Measurements from ENCODE around the gene APOB. TPM values are rescaled to one million over a fixed set of nuclear protein-coding genes. Genes with fewer than 3 reads are reported as not detected.

Gene APOB
- total and polyA plus RNA-seq, 2 of the 8 experiments (the other 6 are each of a cell fraction or from before 2014, with no cell fraction given): 0.15 to 0.61 TPM

DNA sequence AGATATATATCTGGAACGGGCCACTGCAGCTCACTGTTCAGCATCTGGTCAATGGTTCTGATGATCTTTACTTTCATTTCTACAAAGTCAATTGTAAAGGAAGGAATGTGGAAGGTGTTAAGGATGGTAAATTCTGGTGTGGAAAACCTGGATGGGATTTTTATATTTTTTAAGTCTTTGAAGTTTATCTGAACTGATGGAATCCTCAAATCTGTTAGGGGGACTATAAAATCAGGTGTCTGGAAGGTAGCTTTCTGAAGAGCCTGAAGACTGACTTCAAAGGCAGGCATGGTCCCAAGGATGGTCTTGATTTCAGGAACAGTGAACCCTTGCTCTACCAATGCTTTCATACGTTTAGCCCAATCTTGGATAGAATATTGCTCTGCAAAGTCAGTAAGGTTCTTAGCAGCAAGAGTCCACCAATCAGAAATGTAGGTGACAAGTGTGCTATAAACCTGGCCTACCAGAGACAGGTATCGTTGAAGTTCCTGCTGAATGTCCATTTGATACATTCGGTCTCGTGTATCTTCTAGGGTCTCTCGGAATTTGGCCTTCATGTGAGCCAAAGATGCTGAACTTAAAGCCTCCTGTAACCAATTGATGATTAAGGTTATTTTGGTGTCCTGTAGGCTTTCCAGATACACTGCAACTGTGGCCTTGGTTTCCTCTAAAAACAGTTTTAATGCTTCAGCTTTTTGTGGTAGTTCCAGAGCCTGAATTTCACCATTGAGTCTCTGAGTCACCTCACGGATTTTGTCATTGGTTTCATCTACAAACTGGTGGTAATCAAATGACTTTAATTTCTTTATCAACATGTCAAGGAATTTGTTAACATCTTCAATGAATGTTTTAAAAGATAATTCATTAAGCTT, 34.8 kb downstream of the APOB start:
- no peak overlapping the region for H2AK5ac ChIP-seq (ENCODE audit: low read depth, low read length)
- no peak overlapping the region for H3K4me2 ChIP-seq (ENCODE audit: insufficient read depth in 1 of 2, low read depth in 2 of 2, low read length in 2 of 2)
- no peaks in the 10 kb centered on the region for H3K23me2 ChIP-seq (ENCODE audit: low read depth, low read length)
- POLR2A ChIA-PET (ENCODE audit: partially characterized antibody): no interaction called here
- no peaks in the 10 kb centered on the region; a peak in 1 of 7 replicates for H3K27me3 ChIP-seq (replicated peaks in 1 of 4; ENCODE audit: control insufficient read depth in 3 of 4, extremely low read depth in 1 of 4, insufficient read depth in 3 of 4, low read length in 3 of 4)
- H3K4me1 ChIP-seq (replicated peaks in 1 of 4; ENCODE audit: control insufficient read depth in 3 of 4, insufficient read depth in 4 of 4, low read length in 3 of 4): no peaks in the 10 kb centered on the region
- H3K23ac ChIP-seq (ENCODE audit: insufficient read length): no peak overlapping the region
- DNase-seq (ENCODE audit: low read depth in 1 of 2, low spot score in 2 of 2) (no peak), FAIRE-seq (no peak)
- WGBS, 2 experiments (ENCODE audit: extremely low coverage in 1 of 2, insufficient coverage in 1 of 2, insufficient read length in 1 of 2, insufficient replicate concordance in 2 of 2, low coverage in 1 of 2, low lambda C conversion rate in 2 of 2, missing lambda C conversion rate in 1 of 2): 94% methylated on average over 7 of the region's 7 CpGs; no CpG with 5 or more reads in 1 of the 2 experiments
- no peaks in the 10 kb centered on the region; a peak in 2 of 4 replicates for H3K9me3 ChIP-seq (ENCODE audit: insufficient read depth in 2 of 2, low read depth in 1 of 2, low read length in 1 of 2)
- H2BK12ac ChIP-seq (ENCODE audit: low read depth, low read length): no peak overlapping the region
- no peaks in the 10 kb centered on the region for H4K20me1 ChIP-seq (replicated peaks in 1 of 2; ENCODE audit: control insufficient read depth in 1 of 2, insufficient read depth in 2 of 2, low read length in 2 of 2)
- H3K56ac ChIP-seq (replicated peaks; ENCODE audit: insufficient read length, low read depth, low read length): no peak overlapping the region
- H2BK120ac ChIP-seq (replicated peaks; ENCODE audit: low read depth, low read length): no peak overlapping the region
- H3K79me1 ChIP-seq (ENCODE audit: low read depth, low read length): no peaks in the 10 kb centered on the region
- no peak overlapping the region for H3K18ac ChIP-seq (ENCODE audit: extremely low read depth, low read length)
- no peaks in the 10 kb centered on the region for H3K36me3 ChIP-seq (ENCODE audit: control insufficient read depth in 2 of 4, insufficient read depth in 4 of 4, low read length in 3 of 4)
- H3K4me3 ChIP-seq (ENCODE audit: extremely low read depth in 1 of 4, insufficient read depth in 2 of 4, low read depth in 3 of 4, low read length in 4 of 4): no peak overlapping the region
- TF ChIP-seq EGR1 (IDR thresholded peaks at IDR 0.05; ENCODE audit: borderline replicate concordance, low read depth, low read length): no peak
- no peak overlapping the region for H4K5ac ChIP-seq (ENCODE audit: insufficient read length, low read depth, low read length)
- no peak overlapping the region for H3K14ac ChIP-seq (ENCODE audit: insufficient read length)
- H3K9ac ChIP-seq (replicated peaks in 1 of 4; ENCODE audit: extremely low read depth in 1 of 4, low read depth in 3 of 4, low read length in 3 of 4): no peak overlapping the region
- H4K8ac ChIP-seq (ENCODE audit: extremely low read depth, insufficient read depth, low read length): no peak overlapping the region
- H3K4ac ChIP-seq (replicated peaks; ENCODE audit: insufficient read length, low read depth, low read length): no peak overlapping the region
- CTCF ChIA-PET (ENCODE audit: partially characterized antibody): interaction anchor here (0.8 to 1.6 kb wide), 3 partner anchors 17 to 47 kb away, joined by 3 to 4 read pairs (median 3); no protein-coding TSS in a partner anchor
- no peak overlapping the region for H4K91ac ChIP-seq (replicated peaks; ENCODE audit: insufficient read length, low read length)
- no peak overlapping the region for H2AFZ ChIP-seq (ENCODE audit: low read length)
- no peak overlapping the region for H2BK15ac ChIP-seq (ENCODE audit: low read length)
- no peak overlapping the region for H2BK5ac ChIP-seq (ENCODE audit: low read depth, low read length)
- H3K27ac ChIP-seq (ENCODE audit: low read depth, low read length): no peak overlapping the region
- no peaks in the 10 kb centered on the region for H3K79me2 ChIP-seq (ENCODE audit: control insufficient read depth in 1 of 2, insufficient read depth in 2 of 2, low read length in 2 of 2)
- no peak overlapping the region for H2BK20ac ChIP-seq (ENCODE audit: low read length)

Data from H1 (cell line).